PC-3 (cell line): ENCODE results near the gene CBX1. TPM values are rescaled to one million over a fixed set of nuclear protein-coding genes. Genes with fewer than 3 reads are reported as not detected.
"Not testable (repeated sequence)": the region's sequence is repeated elsewhere in the genome, so short reads cannot be mapped to it uniquely, and the experiment has no call there.

ENCODE experiments used
- ATAC-seq: fragments of 200-7000 bp; cut with Tn5 transposase; 2 replicates; pipeline ENCODE4 v1.9.1; 2020; ENCODE audit warnings: mild to moderate bottlenecking, moderate library complexity
- BruUV-seq: library from RNA; stranded (reverse); fragments of 400-500 nt; replicated peaks from 2 replicates; lab custom pipeline; 2021; lab: Mats Ljungman, UMichigan
- CTCF ChIA-PET: fragments of 300-600 bp; sonication (Branson Sonifier 250); formaldehyde crosslinking; loops from one replicate; lab custom pipeline; 2022; ENCODE audit warnings: antibody characterized with exemption; lab: Charles Lee
- POLR2A ChIA-PET: fragments of 300-600 bp; sonication (Branson Sonifier 250); formaldehyde crosslinking; loops from one replicate; lab custom pipeline; 2022; ENCODE audit warnings: antibody characterized with exemption; ENCODE audit not compliant: unreplicated experiment; lab: Charles Lee
- DNase-seq: peaks from one replicate; pipeline ENCODE4 v3.0.0-alpha.2; 2015
- H2AFZ ChIP-seq: fragments of 300-600 bp; sonication (generic); 2 replicates; pipeline ENCODE4 v1.6.0; 2016; ENCODE audit warnings: antibody characterized with exemption, low read length
- H3F3A ChIP-seq: fragments of 300-600 bp; sonication (generic); one replicate; pipeline ENCODE4 v1.6.0; 2017; ENCODE audit warnings: antibody characterized with exemption, low read length, control low read depth, mild to moderate bottlenecking; ENCODE audit not compliant: unreplicated experiment
- H3K27ac ChIP-seq: fragments of 300-600 bp; sonication (generic); 2 replicates; pipeline ENCODE4 v1.5.1; 2016; ENCODE audit warnings: mild to moderate bottlenecking, low read length
- H3K27me3 ChIP-seq: fragments of 300-600 bp; sonication (generic); 2 replicates; pipeline ENCODE4 v1.6.1; 2016; ENCODE audit warnings: low read length, mixed read lengths
- H3K36me3 ChIP-seq: fragments of 300-600 bp; sonication (generic); 2 replicates; pipeline ENCODE4 v1.6.1; 2016; ENCODE audit warnings: low read depth, mixed run types, low read length, mixed read lengths
- H3K4me1 ChIP-seq: fragments of 300-600 bp; sonication (generic); 2 replicates; pipeline ENCODE4 v1.5.1; 2016; ENCODE audit warnings: low read length; ENCODE audit not compliant: insufficient read depth
- H3K4me2 ChIP-seq: fragments of 300-600 bp; sonication (generic); 2 replicates; pipeline ENCODE4 v1.6.0; 2016; ENCODE audit warnings: low read length
- H3K4me3 ChIP-seq: fragments of 300-600 bp; sonication (generic); 2 replicates; pipeline ENCODE4 v1.5.1; 2016; ENCODE audit warnings: mild to moderate bottlenecking, low read length, mixed read lengths
- H3K79me2 ChIP-seq: fragments of 300-600 bp; sonication (generic); 2 replicates; pipeline ENCODE4 v1.6.1; 2017; ENCODE audit warnings: low read length, mixed read lengths
- H3K9ac ChIP-seq: fragments of 300-600 bp; sonication (generic); 2 replicates; pipeline ENCODE4 v1.6.0; 2016; ENCODE audit warnings: mild to moderate bottlenecking, low read length
- H3K9me2 ChIP-seq: fragments of 300-600 bp; sonication (generic); replicated peaks from 2 replicates; pipeline ENCODE4 v1.6.1; 2016; ENCODE audit warnings: mixed run types, low read length, mixed read lengths
- H3K9me3 ChIP-seq: fragments of 300-600 bp; sonication (generic); 2 replicates; pipeline ENCODE4 v1.6.1; 2016; ENCODE audit warnings: low read length, mixed read lengths
- H4K20me1 ChIP-seq: fragments of 300-600 bp; sonication (generic); 2 replicates; pipeline ENCODE4 v1.6.1; 2016; ENCODE audit warnings: low read length, mixed read lengths
- EZH2 ChIP-seq: fragments of 300-600 bp; sonication (generic); IDR thresholded peaks from one replicate; pipeline ENCODE4 v1.6.1; 2017; ENCODE audit warnings: antibody characterized with exemption, mild to moderate bottlenecking, low read length; ENCODE audit not compliant: unreplicated experiment
- EZH2phosphoT487 ChIP-seq: fragments of 300-600 bp; sonication (generic); IDR thresholded peaks from 2 replicates; pipeline ENCODE4 v1.6.1; 2018; ENCODE audit warnings: mild to moderate bottlenecking, antibody characterized with exemption, low read length, borderline replicate concordance
- intact Hi-C: fragments of 100-400 bp; cut with micrococcal nuclease; formaldehyde crosslinking; loops from 2 replicates; pipeline ENCODE4 v1.9.0; 2023
- total RNA-seq: library from RNA; depleted of rRNA; stranded (reverse); fragments of >200 nt; gene quantifications from 2 replicates; pipeline ENCODE4 v1.2.3, GENCODE V29; 2014
- TF ChIP-seq, protein P1 (sequence below): fragments of 300-600 bp; sonication (generic); conservative IDR thresholded peaks from 2 replicates; pipeline ENCODE4 v1.5.1; 2017; ENCODE audit warnings: antibody characterized with exemption, low read depth, mild to moderate bottlenecking, low read length

Gene CBX1
- total RNA-seq, 1 experiment from 2014 or later: 119 TPM

DNA sequence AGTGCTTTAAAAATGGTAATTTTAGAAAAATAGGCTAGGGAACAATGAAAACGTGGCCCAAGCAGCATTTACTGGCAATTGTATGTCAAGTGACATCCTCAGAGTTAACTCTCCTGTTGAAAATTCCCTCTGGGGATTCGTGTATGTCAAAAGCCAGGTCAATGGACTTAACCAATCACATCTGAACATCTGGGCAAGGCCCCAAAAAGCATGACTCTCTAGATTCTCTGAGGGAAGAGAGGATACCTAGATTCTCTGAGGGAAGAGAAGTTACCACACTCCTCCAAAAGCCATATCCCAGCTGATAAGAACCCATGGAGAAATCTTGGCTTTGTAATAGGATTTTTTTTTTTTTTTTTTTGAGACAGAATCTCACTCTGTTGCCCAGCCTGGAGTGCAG is 29.6 kb downstream of the CBX1 start:
- H3K9ac ChIP-seq: no peak overlapping the region
- peaks cover 2% of the 10 kb centered on the region; the same call in 1 of the 2 replicates for H3K79me2 ChIP-seq
- no peaks in the 10 kb centered on the region for H3K9me3 ChIP-seq
- H3K27me3 ChIP-seq: no peaks in the 10 kb centered on the region
- peaks cover 5% of the 10 kb centered on the region; the same call in 1 of the 2 replicates for H3K4me1 ChIP-seq
- BruUV-seq: no TSS peak
- no peak for DNase-seq
- POLR2A ChIA-PET: no interaction called here
- no peak for ATAC-seq
- H3K27ac ChIP-seq: no peak overlapping the region
- H3K4me3 ChIP-seq: no peak overlapping the region
- peaks cover 4% of the 10 kb centered on the region for H3F3A ChIP-seq
- no peak overlapping the region for H3K4me2 ChIP-seq
- H3K9me2 ChIP-seq: no peaks in the 10 kb centered on the region
- CTCF ChIA-PET: no interaction called here
- no peak overlapping the region for H2AFZ ChIP-seq
- intact Hi-C loops: no loop called here
- peaks cover 70% of the 10 kb centered on the region for H3K36me3 ChIP-seq
- H4K20me1 ChIP-seq: no peaks in the 10 kb centered on the region
- TF ChIP-seq EZH2phosphoT487 (no peak), EZH2 (no peak)
- TF ChIP-seq, protein P1, sequence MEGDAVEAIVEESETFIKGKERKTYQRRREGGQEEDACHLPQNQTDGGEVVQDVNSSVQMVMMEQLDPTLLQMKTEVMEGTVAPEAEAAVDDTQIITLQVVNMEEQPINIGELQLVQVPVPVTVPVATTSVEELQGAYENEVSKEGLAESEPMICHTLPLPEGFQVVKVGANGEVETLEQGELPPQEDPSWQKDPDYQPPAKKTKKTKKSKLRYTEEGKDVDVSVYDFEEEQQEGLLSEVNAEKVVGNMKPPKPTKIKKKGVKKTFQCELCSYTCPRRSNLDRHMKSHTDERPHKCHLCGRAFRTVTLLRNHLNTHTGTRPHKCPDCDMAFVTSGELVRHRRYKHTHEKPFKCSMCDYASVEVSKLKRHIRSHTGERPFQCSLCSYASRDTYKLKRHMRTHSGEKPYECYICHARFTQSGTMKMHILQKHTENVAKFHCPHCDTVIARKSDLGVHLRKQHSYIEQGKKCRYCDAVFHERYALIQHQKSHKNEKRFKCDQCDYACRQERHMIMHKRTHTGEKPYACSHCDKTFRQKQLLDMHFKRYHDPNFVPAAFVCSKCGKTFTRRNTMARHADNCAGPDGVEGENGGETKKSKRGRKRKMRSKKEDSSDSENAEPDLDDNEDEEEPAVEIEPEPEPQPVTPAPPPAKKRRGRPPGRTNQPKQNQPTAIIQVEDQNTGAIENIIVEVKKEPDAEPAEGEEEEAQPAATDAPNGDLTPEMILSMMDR: no peak

DNA sequence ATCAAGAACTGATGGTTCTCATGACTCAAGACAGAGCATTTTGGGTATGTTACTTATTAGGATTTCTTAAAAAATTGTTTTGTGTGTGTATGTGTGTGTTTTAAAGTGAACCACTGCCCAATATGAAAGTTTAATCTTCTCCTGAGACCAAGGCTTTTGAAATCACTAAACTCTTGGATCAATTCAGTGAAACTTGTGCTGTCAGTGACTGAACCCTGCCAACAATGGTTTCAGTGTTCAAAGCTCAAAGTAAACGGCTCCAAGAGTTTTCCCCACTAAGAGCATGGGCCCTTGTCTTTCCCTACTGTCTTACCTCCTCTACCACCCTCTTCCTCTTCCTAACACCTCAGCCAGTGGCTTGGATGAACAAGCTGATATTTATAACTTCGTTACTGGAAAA is 31.1 kb downstream of the CBX1 start:
- intact Hi-C loops: no loop called here
- H3K27ac ChIP-seq: no peak overlapping the region
- H3K4me2 ChIP-seq: no peak overlapping the region
- H3K9me2 ChIP-seq: no peaks in the 10 kb centered on the region
- H3K79me2 ChIP-seq: no peaks in the 10 kb centered on the region
- TF ChIP-seq EZH2 (no peak), EZH2phosphoT487 (no peak)
- TF ChIP-seq, protein P1: no peak
- H2AFZ ChIP-seq: no peak overlapping the region
- no peaks in the 10 kb centered on the region for H3K9me3 ChIP-seq
- H3K4me1 ChIP-seq: peaks cover 5% of the 10 kb centered on the region; the same call in 1 of the 2 replicates
- ChIA-PET CTCF (interaction anchor here (0.6 kb wide), 1 partner anchor 43 kb away, joined by 3 read pairs; no protein-coding TSS in a partner anchor), POLR2A (interaction anchor here (0.6 kb wide), 1 partner anchor 39 kb away, joined by 6 read pairs; no protein-coding TSS in a partner anchor)
- peaks cover 65% of the 10 kb centered on the region for H3K36me3 ChIP-seq
- no peaks in the 10 kb centered on the region for H3K27me3 ChIP-seq
- ATAC-seq (no peak), DNase-seq (no peak)
- H3K9ac ChIP-seq: no peak overlapping the region
- no TSS peak for BruUV-seq
- peaks cover 4% of the 10 kb centered on the region for H3F3A ChIP-seq
- no peak overlapping the region for H3K4me3 ChIP-seq
- no peaks in the 10 kb centered on the region for H4K20me1 ChIP-seq

DNA sequence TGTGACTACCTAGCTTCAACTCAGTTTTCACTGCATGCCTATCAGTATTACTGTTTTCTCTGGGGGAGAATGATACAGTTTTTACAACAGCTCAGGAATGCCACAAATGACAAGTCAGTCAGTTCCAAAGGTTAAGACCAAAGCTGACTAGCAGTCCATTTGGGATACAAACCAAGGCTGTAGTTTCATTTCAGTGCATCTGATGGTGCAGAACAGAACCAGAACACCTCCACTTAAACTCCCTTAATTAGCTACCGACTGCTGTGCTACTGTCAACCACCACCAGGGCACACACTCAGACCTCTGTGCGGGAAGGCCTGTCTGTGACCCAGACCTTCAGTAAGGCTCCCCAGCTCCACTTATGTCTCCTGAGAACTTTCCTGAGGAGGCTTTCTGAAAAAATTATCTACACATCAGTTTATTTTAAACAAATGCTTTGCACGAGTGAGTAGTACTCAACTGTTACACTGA is 32.8 kb downstream of the CBX1 start:
- no peak for TF ChIP-seq EZH2
- TF ChIP-seq, protein P1: peak; percentile 62
- H3K79me2 ChIP-seq: no peaks in the 10 kb centered on the region
- no peaks in the 10 kb centered on the region for H3K27me3 ChIP-seq
- ATAC-seq (peak; percentile 81), DNase-seq (peak; percentile 51)
- H3K4me1 ChIP-seq: peaks cover 5% of the 10 kb centered on the region; the same call in 1 of the 2 replicates
- H3K4me2 ChIP-seq: no peak overlapping the region
- ChIA-PET POLR2A (interaction anchor here (0.6 kb wide), 1 partner anchor 20 kb away, joined by 6 read pairs; no protein-coding TSS in a partner anchor), CTCF (interaction anchor here (0.7 to 1.3 kb wide), 4 partner anchors 20 to 92 kb away, joined by 3 to 6 read pairs (median 5); partner anchors contain the start of gene NFE2L1)
- intact Hi-C loops: no loop called here
- no peak overlapping the region for H3K4me3 ChIP-seq
- H3F3A ChIP-seq: peaks cover 7% of the 10 kb centered on the region
- no peaks in the 10 kb centered on the region for H3K9me2 ChIP-seq
- peaks cover 65% of the 10 kb centered on the region for H3K36me3 ChIP-seq
- no peak overlapping the region for H2AFZ ChIP-seq
- no TSS peak for BruUV-seq
- no peak overlapping the region for H3K9ac ChIP-seq
- no peaks in the 10 kb centered on the region for H3K9me3 ChIP-seq
- H4K20me1 ChIP-seq: no peaks in the 10 kb centered on the region
- no peak overlapping the region for H3K27ac ChIP-seq

DNA sequence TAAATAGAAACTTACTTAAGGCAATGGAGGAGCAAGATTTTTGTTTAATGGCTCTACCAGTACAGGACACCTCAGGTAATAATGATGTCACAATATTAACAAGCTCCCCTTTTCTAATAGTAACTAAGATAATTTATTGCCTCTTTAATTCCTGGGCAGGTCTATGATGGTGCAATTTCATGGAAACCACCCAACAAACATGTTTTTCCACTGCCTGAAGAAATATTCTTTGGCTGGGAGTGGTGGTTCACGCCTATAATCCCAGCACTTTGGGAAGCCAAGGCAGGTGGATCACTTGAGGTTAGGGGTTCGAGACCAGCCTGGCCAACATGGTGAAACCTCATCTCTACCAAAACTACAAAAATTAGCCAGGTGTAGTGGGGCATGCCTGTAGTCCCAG is 33.5 kb downstream of the CBX1 start:
- H3F3A ChIP-seq, intact Hi-C loops, H3K9ac ChIP-seq, H4K20me1 ChIP-seq, BruUV-seq, H3K4me3 ChIP-seq, H3K4me2 ChIP-seq, H2AFZ ChIP-seq, H3K4me1 ChIP-seq, ATAC-seq, H3K79me2 ChIP-seq, H3K9me2 ChIP-seq, H3K27me3 ChIP-seq, H3K9me3 ChIP-seq, H3K27ac ChIP-seq: not testable (repeated sequence)
- DNase-seq: peak; percentile 33
- POLR2A ChIA-PET: interaction anchor here (0.6 kb wide), 2 partner anchors 43 to 58 kb away, joined by 3 to 4 read pairs; no protein-coding TSS in a partner anchor
- H3K36me3 ChIP-seq: peaks cover 64% of the 10 kb centered on the region
- CTCF ChIA-PET: interaction anchor here (0.7 to 1.3 kb wide), 3 partner anchors 19 to 92 kb away, joined by 3 to 6 read pairs (median 4); partner anchors contain the start of gene NFE2L1
